Fibroblast of lung (primary cell): ENCODE data around the gene PLXNA2. TPM values are rescaled to one million over a fixed set of nuclear protein-coding genes. Genes with fewer than 3 reads are reported as not detected.

Experiments used
- DNase-seq, 2 donors: peaks; one replicate each; pipeline versions ENCODE4 v3.0.0 to v3.0.0-alpha.2; 2010; ENCODE audit warnings: low read depth in 2 of 2
- H2AFZ ChIP-seq: 2 replicates; pipeline ENCODE4 v1.5.1; 2012; ENCODE audit warnings: low read length, control low read depth, inconsistent platforms
- H3K27ac ChIP-seq: 2 replicates; pipeline ENCODE4 v1.5.1; 2011; ENCODE audit warnings: low read length, control low read depth; ENCODE audit not compliant: insufficient read depth
- H3K27me3 ChIP-seq: 2 replicates; pipeline ENCODE4 v1.5.1; 2011; ENCODE audit warnings: mild to moderate bottlenecking, low read length; ENCODE audit not compliant: control insufficient read depth, insufficient read depth
- H3K36me3 ChIP-seq: 2 replicates; pipeline ENCODE4 v1.5.1; 2011; ENCODE audit warnings: low read length; ENCODE audit not compliant: control insufficient read depth, insufficient read depth
- H3K4me1 ChIP-seq: 2 replicates; pipeline ENCODE4 v1.5.1; 2011; ENCODE audit warnings: low read length; ENCODE audit not compliant: control insufficient read depth, insufficient read depth; ENCODE audit errors: extremely low read depth
- H3K4me2 ChIP-seq: 2 replicates; pipeline ENCODE4 v1.5.1; 2011; ENCODE audit warnings: low read length, control low read depth; ENCODE audit not compliant: insufficient read depth; ENCODE audit errors: extremely low read depth
- H3K4me3 ChIP-seq, 4 experiments: fragments of 200-600 bp in 1 of 4; sonication (generic) in 1 of 4; replicated peaks in 1 of 4; 2 replicates each; pipeline ENCODE4 v1.5.1; 2011 to 2016; ENCODE audit warnings: low read length in 4 of 4, low read depth in 3 of 4, mild to moderate bottlenecking in 3 of 4, control low read depth in 2 of 4, inconsistent platforms in 1 of 4, mixed read lengths in 1 of 4; ENCODE audit not compliant: insufficient read depth in 1 of 4; ENCODE audit errors: control extremely low read depth in 1 of 4
- H3K79me2 ChIP-seq: 2 replicates; pipeline ENCODE4 v1.5.1; 2012; ENCODE audit warnings: mild to moderate bottlenecking, low read length, inconsistent platforms; ENCODE audit not compliant: control insufficient read depth, insufficient read depth
- H3K9ac ChIP-seq: 2 replicates; pipeline ENCODE4 v1.5.1; 2011; ENCODE audit warnings: mild to moderate bottlenecking, low read length, control low read depth; ENCODE audit not compliant: insufficient read depth
- H3K9me3 ChIP-seq: 2 replicates; pipeline ENCODE4 v1.5.1; 2012; ENCODE audit warnings: low read depth, low read length; ENCODE audit not compliant: control insufficient read depth, insufficient read depth
- H4K20me1 ChIP-seq: 2 replicates; pipeline ENCODE4 v1.5.1; 2011; ENCODE audit warnings: low read length; ENCODE audit not compliant: control insufficient read depth, insufficient read depth; ENCODE audit errors: extremely low read depth
- CTCF ChIP-seq, 2 donors: IDR thresholded peaks in 1 of 2; conservative IDR thresholded peaks in 1 of 2; 1 replicate in 1 of 2; 2 replicates in 1 of 2; pipeline ENCODE4 v1.5.1; 2011 to 2012; ENCODE audit warnings: low read length in 2 of 2, control low read depth in 1 of 2, inconsistent platforms in 1 of 2, low read depth in 1 of 2, mild to moderate bottlenecking in 1 of 2
- EZH2 ChIP-seq: IDR thresholded peaks from 2 replicates; pipeline ENCODE4 v1.5.1; 2012; ENCODE audit warnings: low read length, control low read depth, mild to moderate bottlenecking; ENCODE audit errors: missing control alignments
- polyA plus RNA-seq, 2 donors: library from polyadenylated mRNA; depleted of rRNA in 1 of 2; stranded (reverse) in 1 of 2; unstranded in 1 of 2; fragments of >200 nt; gene quantifications; 2 replicates each; pipeline ENCODE4 v1.2.1, GENCODE V29; 2011 to 2012; ENCODE audit warnings: missing spikeins in 1 of 2
- total RNA-seq: library from RNA; depleted of rRNA; stranded (reverse); fragments of >200 nt; gene quantifications from 2 replicates; pipeline ENCODE4 v1.2.1, GENCODE V29; 2014

The PLXNA2 gene
- total and polyA plus RNA-seq, 2 donors (not counting 1 experiment from before 2014, with no cell fraction given), result 0.43 to 2.0 TPM

GRCh38 chr1:208127284-208127683 lies 116.9 kb downstream of the PLXNA2 start:
- no peak for DNase-seq
- Histone ChIP-seq H3K36me3 (no peaks in the 10 kb centered on the region), H3K9ac (no peak overlapping the region), H3K4me1 (no peaks in the 10 kb centered on the region), H3K4me3 (no peak overlapping the region), H4K20me1 (no peaks in the 10 kb centered on the region), H3K79me2 (no peaks in the 10 kb centered on the region), H3K27me3 (no peaks in the 10 kb centered on the region), H3K4me2 (no peak overlapping the region), H3K27ac (no peak overlapping the region), H2AFZ (no peak overlapping the region), H3K9me3 (no peaks in the 10 kb centered on the region)
- TF ChIP-seq CTCF (conservative IDR thresholded peaks at IDR 0.05 in 1 of 2, IDR thresholded peaks at IDR 0.05 in 1 of 2; ENCODE audit: low read depth in 1 of 2, low read length in 2 of 2) (no peak), EZH2 (no peak)

- Histone ChIP-seq H3K27ac (no peak overlapping the region), H2AFZ (no peak overlapping the region), H3K36me3 (no peaks in the 10 kb centered on the region), H3K4me3 (no peak overlapping the region), H3K4me1 (no peaks in the 10 kb centered on the region), H3K27me3 (no peaks in the 10 kb centered on the region), H3K79me2 (no peaks in the 10 kb centered on the region), H3K9ac (no peak overlapping the region), H3K4me2 (no peak overlapping the region), H4K20me1 (no peaks in the 10 kb centered on the region), H3K9me3 (no peaks in the 10 kb centered on the region)
- no peak for TF ChIP-seq CTCF (conservative IDR thresholded peaks at IDR 0.05 in 1 of 2, IDR thresholded peaks at IDR 0.05 in 1 of 2; ENCODE audit: low read depth in 1 of 2, low read length in 2 of 2)
- no peak for TF ChIP-seq EZH2
- DNase-seq, result no peak
These were observed 118.1 kb downstream of the PLXNA2 start for GRCh38 chr1:208126108-208126507.

- H2AFZ ChIP-seq, result no peak overlapping the region
- H3K4me3 ChIP-seq, result no peak overlapping the region
- no peak overlapping the region for H3K27ac ChIP-seq
- no peak for TF ChIP-seq EZH2
- TF ChIP-seq CTCF (conservative IDR thresholded peaks at IDR 0.05 in 1 of 2, IDR thresholded peaks at IDR 0.05 in 1 of 2; ENCODE audit: low read depth in 1 of 2, low read length in 2 of 2), result no peak
- H3K4me2 ChIP-seq, result no peak overlapping the region
- no peaks in the 10 kb centered on the region for H3K27me3 ChIP-seq
- no peak overlapping the region for H3K9ac ChIP-seq
- H4K20me1 ChIP-seq, result no peaks in the 10 kb centered on the region
- no peaks in the 10 kb centered on the region for H3K79me2 ChIP-seq
- no peaks in the 10 kb centered on the region for H3K9me3 ChIP-seq
- H3K4me1 ChIP-seq, result no peaks in the 10 kb centered on the region
- H3K36me3 ChIP-seq, result no peaks in the 10 kb centered on the region
- DNase-seq, result no peak
These were observed 121.4 kb downstream of the PLXNA2 start for GRCh38 chr1:208122612-208123358.
